T-helper 1 cell treated with Interleukin-12 subunit alpha and Interleukin-12 subunit beta and Interleukin-4 antibody, amounts not matched to agents 30 ng/mL and 1 ng/mL, for 36 hours (primary cell): ENCODE results near the gene HTT. TPM values are rescaled to one million over a fixed set of nuclear protein-coding genes. Genes with fewer than 3 reads are reported as not detected.

Source experiments
- intact Hi-C: fragments of 100-400 bp; cut with micrococcal nuclease; formaldehyde crosslinking; loops from one replicate; pipeline ENCODE4 v1.15.1; 2024
- total RNA-seq: library from RNA; stranded (reverse); gene quantifications from 2 replicates; pipeline ENCODE4 v1.2.3, GENCODE V29; 2022

HTT gene
- total RNA-seq, 1 donor from 2014 or later = 79.1 TPM

GRCh38 chr4:3193531-3194203, 119.2 kb downstream of the HTT start:
- intact Hi-C loops = loop anchor here (1.0 to 10.0 kb wide), 5 partner anchors 9 to 287 kb away; partner anchors contain the start of genes MSANTD1 and RGS12

GRCh38 chr4:3196670-3197359, 122.3 kb downstream of the HTT start:
- intact Hi-C loops = loop anchor here (10.0 kb wide), 1 partner anchor 48 kb away; the partner anchor contains the start of gene MSANTD1

GRCh38 chr4:3197366-3198105, 123.1 kb downstream of the HTT start:
- intact Hi-C loops = loop anchor here (10.0 kb wide), 1 partner anchor 47 kb away; the partner anchor contains the start of gene MSANTD1

GRCh38 chr4:3198906-3199305, 124.4 kb downstream of the HTT start:
- intact Hi-C loops = loop anchor here (10.0 kb wide), 1 partner anchor 46 kb away; the partner anchor contains the start of gene MSANTD1

GRCh38 chr4:3199653-3200422, 125.4 kb downstream of the HTT start:
- intact Hi-C loops = loop anchor here (5.0 to 10.0 kb wide), 3 partner anchors 45 to 757 kb away; partner anchors contain the start of genes GRK4, MSANTD1 and NOP14

- intact Hi-C loops = loop anchor here (5.0 kb wide), 2 partner anchors 238 to 757 kb away; partner anchors contain the start of genes GRK4 and NOP14
Measured at GRCh38 chr4:3200423-3201090, 126.1 kb downstream of the HTT start.

- intact Hi-C loops = loop anchor here (1.0 to 5.0 kb wide), 6 partner anchors 8 to 755 kb away; partner anchors contain the start of genes GRK4 and NOP14
Measured at GRCh38 chr4:3201718-3202702, 127.5 kb downstream of the HTT start.

GRCh38 chr4:3202836-3203820, 128.6 kb downstream of the HTT start:
- intact Hi-C loops = loop anchor here (1.0 to 5.0 kb wide), 6 partner anchors 9 to 754 kb away; partner anchors contain the start of genes GRK4 and NOP14

GRCh38 chr4:3203971-3204431, 129.5 kb downstream of the HTT start:
- intact Hi-C loops = loop anchor here (2.0 to 5.0 kb wide), 3 partner anchors 97 to 753 kb away; partner anchors contain the start of genes GRK4 and NOP14

- intact Hi-C loops = no loop called here
Measured at GRCh38 chr4:3205995-3206394, 131.5 kb downstream of the HTT start.

- intact Hi-C loops = no loop called here
Measured at GRCh38 chr4:3206439-3207100, 132.1 kb downstream of the HTT start.

GRCh38 chr4:3207531-3208037, 133.1 kb downstream of the HTT start:
- intact Hi-C loops = no loop called here

- intact Hi-C loops = no loop called here
Measured at GRCh38 chr4:3208826-3209225, 134.3 kb downstream of the HTT start.

- intact Hi-C loops = no loop called here
Measured at GRCh38 chr4:3209551-3210325, 135.3 kb downstream of the HTT start.

GRCh38 chr4:3210467-3210866, 136.0 kb downstream of the HTT start:
- intact Hi-C loops = no loop called here

GRCh38 chr4:3211866-3212265, 137.4 kb downstream of the HTT start:
- intact Hi-C loops = no loop called here
